ENCODE data around the gene SERTAD4.
"Not testable (repeated sequence)": the region's sequence is repeated elsewhere in the genome, so short reads cannot be mapped to it uniquely, and the experiment has no call there.

SERTAD4 gene

DNA sequence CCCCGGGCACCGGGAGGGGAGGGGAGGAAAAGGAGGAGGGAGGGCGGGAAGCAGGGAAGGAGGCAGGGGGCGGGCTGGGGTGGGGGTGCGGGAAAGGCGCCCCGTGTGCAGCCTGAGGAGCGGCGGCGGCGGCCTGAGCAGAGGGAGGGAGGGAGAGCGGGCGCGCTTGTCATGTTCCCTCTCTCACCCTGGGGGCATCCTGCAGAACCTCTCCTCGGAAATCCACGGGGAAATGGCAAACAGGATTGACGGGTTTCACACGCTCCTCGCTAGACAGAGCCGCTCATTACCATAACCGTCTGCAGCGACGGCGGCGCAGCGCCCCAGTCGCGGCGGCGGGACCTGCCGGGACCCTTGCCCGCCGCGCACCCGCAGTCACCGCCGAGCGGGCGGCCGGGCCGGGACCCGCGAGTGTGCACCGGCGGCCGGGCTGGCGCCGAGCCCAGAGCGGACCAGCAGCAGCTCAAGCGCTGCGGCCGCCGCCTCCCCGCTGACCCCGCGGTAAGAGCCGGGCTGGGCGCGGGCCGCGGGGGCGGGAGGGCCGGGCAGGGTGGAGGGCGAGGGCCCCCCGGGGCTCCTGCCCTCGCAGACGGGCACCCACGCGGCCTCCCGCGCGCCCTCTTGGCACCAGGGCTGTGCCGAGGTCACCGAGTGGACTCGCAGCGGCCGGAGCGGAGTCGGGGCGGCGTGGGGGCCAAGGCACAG, at the start of gene SERTAD4:
Gene SERTAD4 (plus strand): TSS at position 286 of the 705 bp plus-strand sequence. CDS start 5,165 bp downstream, outside the sequence.
- DNase-seq, result peak; percentile 71

DNA sequence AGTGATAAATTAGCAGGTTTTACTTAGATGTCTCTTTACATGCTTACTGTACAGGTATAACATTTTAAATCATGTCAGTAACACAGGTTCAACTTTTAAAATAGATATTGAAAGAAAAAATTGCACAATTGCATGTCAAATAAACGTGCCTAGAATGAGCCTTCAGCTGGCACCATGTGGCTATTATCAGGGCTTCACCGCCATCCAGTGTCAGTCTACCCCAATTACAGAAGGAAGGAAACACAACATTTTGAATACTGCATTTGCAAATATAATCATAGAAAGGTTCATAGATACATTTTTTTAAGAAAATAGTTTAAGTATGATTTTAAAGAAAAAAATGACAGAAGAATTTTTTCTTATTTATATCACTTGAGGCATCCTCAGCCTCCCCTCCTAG, 47.5 kb upstream of the SERTAD4 start:
- no peak for DNase-seq

- not testable (repeated sequence) for DNase-seq
These were observed 44.6 kb upstream of the SERTAD4 start for GRCh38 chr1:210187849-210188606.

GRCh38 chr1:210189426-210189825, 43.2 kb upstream of the SERTAD4 start:
- DNase-seq, result no peak

DNA sequence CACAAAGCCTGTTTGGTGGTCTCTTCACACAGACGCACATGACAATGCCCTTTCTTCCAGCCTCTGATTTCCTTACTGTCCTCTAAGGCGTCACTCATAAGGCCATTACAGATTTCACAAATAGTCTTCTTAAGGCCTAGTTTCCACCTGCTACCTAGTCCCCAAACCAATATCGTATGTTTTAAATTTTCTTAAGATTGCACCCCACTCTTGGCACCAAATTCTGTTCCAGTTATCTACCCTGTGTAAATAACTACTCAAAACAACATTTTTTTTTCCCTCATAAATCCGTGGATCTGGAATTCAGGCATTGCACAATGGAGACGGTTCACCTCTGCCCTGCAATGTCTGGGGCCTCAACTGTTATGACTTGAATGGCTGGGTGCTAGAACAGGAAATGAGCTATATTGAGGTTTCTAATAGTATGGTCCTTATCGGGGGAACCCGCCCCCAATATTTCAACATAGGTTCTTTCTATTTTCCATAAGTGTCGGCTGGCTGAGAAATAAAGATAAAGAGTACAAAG, 36.9 kb upstream of the SERTAD4 start:
- DNase-seq, result no peak

DNA sequence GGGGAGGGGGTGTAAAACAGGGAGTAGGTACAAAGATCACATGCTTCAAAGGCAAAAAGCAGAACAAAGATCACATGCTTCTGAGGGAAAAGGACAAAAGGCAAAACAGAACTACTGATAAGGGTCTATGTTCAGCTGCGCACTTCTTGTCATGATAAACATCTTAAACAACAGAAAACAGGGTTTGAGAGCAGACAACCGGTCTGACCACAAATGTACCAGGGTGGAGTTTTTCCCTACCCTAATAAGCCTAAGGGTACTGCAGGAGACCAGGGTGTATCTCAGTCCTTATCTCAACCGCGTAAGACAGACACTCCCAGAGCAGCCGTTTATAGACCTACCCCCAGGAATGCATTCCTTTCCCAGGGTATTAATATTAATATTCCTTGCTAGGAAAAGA, 36.3 kb upstream of the SERTAD4 start:
- DNase-seq, result not testable (repeated sequence)

DNA sequence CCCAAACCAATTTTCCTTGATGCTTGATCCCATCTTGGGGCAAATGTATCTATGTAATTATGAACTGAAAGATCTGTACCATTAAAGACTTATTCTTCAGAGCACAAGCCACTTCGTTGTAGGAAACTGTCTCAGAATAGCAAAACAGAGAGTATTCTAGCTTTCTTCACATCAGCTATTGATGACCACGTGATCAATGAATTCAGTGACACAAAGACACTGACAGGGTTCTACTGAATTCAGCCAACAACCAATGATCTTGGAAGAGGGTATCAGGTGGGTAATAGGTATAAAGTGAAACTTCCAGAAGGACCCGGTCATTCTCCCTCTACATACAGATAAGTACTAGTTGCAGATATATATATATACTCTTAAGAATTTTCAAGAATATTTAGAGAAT, 33.8 kb upstream of the SERTAD4 start:
- DNase-seq, result no peak

GRCh38 chr1:210200124-210200736, 32.4 kb upstream of the SERTAD4 start:
- DNase-seq, result no peak

DNA sequence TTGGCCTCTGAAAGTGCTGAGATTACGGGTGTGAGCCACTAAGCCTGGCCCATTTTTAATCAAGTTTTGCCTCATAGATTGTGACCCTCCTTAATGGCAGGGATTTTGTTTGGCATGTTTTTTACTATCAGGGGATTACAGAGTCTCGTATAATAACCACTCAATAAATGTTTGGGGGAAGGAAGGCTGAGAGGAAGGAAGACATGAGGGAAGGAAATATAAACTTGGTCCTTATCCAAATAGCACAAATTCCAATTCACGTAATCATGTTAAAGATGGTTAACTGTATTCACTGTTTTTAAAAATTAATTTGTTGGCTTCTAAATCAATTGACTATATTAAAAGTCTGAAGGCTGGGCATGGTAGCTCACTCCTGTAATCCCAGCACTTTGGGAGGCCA, 30.9 kb upstream of the SERTAD4 start:
- DNase-seq, result no peak

- DNase-seq, result no peak
These were observed 24.8 kb upstream of the SERTAD4 start for GRCh38 chr1:210207597-210208450.

- no peak for DNase-seq
These were observed 19.3 kb upstream of the SERTAD4 start for GRCh38 chr1:210213335-210213734.

- no peak for DNase-seq
These were observed 17.8 kb upstream of the SERTAD4 start for GRCh38 chr1:210214573-210215409.

DNA sequence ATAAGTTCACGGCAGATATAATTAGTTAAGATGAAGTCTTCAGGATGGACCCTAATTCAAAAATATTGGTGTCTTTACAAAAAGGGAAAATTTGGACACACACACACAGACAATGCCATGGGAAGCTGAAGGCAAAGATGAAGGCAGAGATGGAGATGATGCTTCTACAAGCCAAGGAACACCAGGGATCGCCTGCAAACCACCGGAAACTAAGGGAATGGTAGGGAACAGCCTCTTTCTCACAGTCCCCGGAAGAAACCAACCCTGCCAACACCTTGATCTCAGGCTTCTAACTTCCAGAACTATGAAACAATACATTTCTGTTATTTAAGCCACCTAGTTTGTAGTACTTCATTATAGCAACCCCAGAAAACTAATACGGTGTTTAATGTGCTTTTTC, 15.1 kb upstream of the SERTAD4 start:
- no peak for DNase-seq

- no peak for DNase-seq
These were observed 14.5 kb upstream of the SERTAD4 start for GRCh38 chr1:210218047-210218446.

- DNase-seq, result no peak
These were observed 10.1 kb upstream of the SERTAD4 start for GRCh38 chr1:210222340-210223006.

DNA sequence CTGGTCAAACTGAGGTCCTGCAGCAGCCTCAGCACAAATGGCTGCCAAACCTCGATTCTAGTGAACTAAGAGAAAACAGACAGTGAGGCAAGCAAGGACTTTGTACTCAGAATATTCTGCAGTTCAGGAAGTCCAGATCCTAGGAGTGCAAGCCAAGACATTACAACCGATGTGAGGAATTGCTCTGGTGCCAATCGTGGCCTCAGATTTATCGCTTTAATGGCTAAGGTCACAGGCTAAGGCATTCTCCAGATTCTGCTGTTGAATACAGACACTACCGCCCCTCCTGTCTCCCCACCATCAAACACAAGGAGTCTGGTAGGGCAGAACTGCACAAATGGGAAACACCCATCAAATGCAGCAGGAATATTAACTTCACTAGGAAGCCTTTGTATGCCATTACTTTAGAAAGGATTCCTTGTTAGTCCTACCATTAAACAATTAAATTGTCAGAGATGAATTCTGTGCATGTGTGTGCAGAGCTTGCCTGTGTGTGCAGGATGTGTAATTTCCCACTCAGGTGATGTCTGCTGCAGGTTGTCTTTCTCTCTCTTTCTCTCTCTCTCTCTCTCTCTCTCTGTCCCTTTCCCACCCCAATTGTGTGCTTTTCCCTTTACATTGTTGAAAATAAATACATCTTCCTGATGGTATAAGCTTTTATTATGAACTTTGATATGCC, 9.2 kb upstream of the SERTAD4 start:
- DNase-seq, result peak; percentile 25

- DNase-seq, result no peak
These were observed 4.4 kb upstream of the SERTAD4 start for GRCh38 chr1:210228158-210228557.

DNA sequence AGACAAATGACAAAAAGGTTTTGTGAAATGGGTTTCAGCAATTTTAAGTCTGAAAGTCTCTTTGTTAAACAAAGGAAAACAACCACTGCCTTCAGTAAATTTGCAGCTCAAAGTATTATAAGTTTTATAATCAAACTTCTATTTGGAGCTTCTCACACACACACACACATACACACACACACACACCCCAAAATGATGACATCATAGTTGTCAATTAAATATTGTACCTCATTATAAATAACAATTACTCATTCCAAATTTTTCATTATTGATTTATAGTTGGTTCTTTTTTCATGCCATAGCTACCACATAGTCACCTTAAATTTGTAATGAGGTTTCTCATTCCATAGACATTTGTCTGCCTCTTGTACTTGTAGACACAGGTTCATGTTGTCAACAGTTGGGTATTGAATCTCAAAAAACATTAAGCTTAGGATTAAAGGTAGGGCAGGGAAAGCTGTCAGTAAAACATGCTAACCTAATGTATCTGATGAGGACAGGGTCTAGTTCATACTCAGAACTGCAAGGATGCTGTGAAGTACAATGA, 2.4 kb upstream of the SERTAD4 start:
- no peak for DNase-seq

GRCh38 chr1:210231846-210232510, 618 bp upstream of the SERTAD4 start:
- DNase-seq, result peak; percentile 59

DNA sequence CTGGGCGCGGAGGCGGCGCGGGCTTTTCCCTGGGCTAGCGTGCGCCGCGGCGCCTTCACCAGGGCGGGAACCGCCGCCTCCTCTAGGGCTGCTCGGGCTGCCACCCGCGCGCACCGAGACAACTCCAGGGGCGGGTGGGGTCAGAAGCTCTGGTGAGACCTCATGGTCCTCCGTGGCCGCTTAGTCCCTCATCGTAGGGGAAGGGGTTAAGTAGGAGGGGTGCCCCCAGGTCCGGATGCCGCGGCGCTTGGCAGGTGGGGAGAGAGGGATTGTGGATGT, 559 bp downstream of the SERTAD4 start:
- DNase-seq, result no peak
